ENCODE measurements around the gene TMEM92. TPM values are rescaled to one million over a fixed set of nuclear protein-coding genes. Genes with fewer than 3 reads are reported as not detected.

Gene TMEM92
- total RNA-seq, 3 donors from 2014 or later: 1.3 to 2.8 (median 2.6) TPM

DNA sequence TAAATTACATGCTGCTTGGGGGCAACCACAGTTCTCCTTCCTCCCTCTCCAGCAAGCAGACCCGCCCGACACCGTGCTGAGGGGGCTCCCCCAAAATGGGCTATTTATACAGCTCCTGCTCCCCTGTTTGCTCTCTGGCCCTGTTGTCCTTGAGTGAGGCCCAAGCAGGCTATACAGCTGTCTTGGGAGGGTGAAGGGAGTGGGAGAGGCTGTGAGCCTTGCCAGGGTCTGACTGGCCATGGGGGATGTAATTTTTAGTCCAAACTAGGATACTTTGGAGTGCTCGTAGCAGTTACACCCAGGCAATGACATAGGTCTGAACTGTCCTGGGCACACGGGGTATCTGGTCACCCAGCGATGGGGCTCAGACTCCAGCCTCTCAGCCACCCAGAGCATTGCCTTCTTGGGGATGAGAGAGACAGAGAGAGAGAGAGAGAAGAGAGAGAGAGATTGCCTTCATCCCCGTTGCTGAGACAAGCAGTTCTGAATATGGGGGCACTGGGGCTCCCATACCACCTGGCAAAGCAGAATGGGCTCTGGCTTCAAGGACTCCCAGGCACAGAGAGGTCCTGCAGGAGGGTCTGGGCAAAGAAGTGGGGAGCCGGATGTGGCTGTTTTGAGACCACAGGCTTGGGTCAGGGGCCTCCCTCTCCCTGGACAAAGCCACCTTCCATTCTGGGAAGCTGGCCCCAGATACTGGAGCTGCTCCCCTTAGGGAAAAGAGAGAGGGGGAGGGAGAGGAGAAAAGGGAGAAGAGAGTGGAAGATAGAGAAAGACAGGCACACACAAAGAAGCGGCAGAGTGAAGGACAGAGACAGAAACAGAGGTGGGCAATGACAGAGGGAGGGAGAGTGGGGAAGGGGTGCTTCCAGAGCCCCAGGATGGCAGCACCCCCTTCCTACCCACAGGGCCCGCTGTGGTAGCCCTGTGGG is 10.7 kb upstream of the TMEM92 start:
- Histone ChIP-seq H3K4me1 (ENCODE audit: low read depth) (no peaks in the 10 kb centered on the region), H3K36me3 (ENCODE audit: low read depth) (no peaks in the 10 kb centered on the region), H3K4me3 (no peak overlapping the region), H3K9me3 (no peaks in the 10 kb centered on the region)
- TF ChIP-seq, protein P1, sequence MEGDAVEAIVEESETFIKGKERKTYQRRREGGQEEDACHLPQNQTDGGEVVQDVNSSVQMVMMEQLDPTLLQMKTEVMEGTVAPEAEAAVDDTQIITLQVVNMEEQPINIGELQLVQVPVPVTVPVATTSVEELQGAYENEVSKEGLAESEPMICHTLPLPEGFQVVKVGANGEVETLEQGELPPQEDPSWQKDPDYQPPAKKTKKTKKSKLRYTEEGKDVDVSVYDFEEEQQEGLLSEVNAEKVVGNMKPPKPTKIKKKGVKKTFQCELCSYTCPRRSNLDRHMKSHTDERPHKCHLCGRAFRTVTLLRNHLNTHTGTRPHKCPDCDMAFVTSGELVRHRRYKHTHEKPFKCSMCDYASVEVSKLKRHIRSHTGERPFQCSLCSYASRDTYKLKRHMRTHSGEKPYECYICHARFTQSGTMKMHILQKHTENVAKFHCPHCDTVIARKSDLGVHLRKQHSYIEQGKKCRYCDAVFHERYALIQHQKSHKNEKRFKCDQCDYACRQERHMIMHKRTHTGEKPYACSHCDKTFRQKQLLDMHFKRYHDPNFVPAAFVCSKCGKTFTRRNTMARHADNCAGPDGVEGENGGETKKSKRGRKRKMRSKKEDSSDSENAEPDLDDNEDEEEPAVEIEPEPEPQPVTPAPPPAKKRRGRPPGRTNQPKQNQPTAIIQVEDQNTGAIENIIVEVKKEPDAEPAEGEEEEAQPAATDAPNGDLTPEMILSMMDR (IDR thresholded peaks at IDR 0.05): no peak
- intact Hi-C loops (cut with DNase I, micrococcal nuclease): no loop called here
- DNase-seq: no peak
- ATAC-seq: no peak

DNA sequence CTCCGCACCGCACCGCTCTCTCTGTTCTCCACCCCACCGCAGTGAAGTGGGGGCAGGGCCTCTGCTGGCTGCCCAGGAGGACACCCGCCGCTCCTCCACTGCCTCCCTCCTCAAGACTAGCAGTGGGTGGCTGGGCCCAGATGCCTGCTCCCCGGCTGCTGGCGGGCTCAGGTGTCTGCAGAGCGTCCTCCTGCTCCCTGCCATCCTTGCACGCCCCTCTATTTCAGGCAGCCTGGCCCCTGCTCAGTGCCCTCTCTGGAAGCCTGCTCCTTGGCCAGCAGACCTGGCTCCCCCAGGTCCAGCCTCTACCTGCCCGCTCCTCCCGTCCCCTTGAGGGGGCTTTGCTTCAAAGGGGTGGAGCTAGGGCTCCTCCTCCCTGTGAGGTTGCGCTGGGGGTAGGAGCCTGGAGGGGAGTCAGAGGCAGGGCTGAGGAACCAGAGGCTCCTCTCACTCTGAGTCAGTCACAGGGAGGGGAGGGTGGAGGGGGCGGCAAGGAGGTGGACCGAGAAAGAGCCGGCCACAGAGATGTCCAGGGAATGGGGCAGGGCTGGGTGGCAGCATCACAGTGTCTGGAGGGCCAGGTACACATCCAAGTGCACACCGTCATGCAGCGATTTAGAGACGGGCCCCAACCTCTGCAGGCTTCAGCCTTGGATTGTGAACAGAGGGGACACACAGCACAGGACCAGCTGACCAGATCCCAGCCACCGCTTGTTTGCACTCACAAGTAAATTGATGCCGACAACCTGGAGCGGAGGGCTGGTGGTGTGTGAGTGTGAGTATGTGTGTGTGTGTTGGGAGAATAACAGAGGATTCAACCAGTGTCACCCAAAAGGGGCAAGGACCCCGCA is 9.8 kb upstream of the TMEM92 start:
- no peak for DNase-seq
- ATAC-seq: no peak
- TF ChIP-seq, protein P1 (IDR thresholded peaks at IDR 0.05): no peak
- no peaks in the 10 kb centered on the region for H3K36me3 ChIP-seq (ENCODE audit: low read depth)
- H3K4me3 ChIP-seq: no peak overlapping the region
- H3K9me3 ChIP-seq: no peaks in the 10 kb centered on the region
- intact Hi-C loops (cut with DNase I, micrococcal nuclease): no loop called here
- H3K4me1 ChIP-seq (ENCODE audit: low read depth): no peaks in the 10 kb centered on the region

DNA sequence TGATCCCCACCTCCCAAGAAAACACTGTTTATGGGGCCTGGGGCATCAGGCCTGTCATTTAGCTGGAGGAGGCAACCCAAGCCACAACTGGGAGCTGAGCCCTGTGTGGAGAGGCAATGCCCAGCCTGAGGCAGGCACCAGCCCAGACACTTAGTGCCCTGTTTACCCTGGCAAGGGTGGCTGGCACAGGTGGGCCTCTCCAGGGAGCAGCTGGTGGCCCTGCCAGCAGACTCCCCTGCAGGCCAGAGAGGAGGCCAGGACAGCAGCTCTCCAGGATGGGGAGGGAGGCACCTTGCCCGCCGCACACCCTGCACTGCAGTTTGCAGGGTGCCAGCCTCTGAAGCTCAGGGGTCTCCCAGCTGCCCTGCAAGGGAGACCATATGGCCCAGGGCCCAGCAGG is 9.1 kb upstream of the TMEM92 start:
- no peaks in the 10 kb centered on the region for H3K4me1 ChIP-seq (ENCODE audit: low read depth)
- no peak for ATAC-seq
- no peaks in the 10 kb centered on the region for H3K9me3 ChIP-seq
- TF ChIP-seq, protein P1 (IDR thresholded peaks at IDR 0.05): no peak
- DNase-seq: no peak
- intact Hi-C loops (cut with DNase I, micrococcal nuclease): no loop called here
- H3K36me3 ChIP-seq (ENCODE audit: low read depth): no peaks in the 10 kb centered on the region
- no peak overlapping the region for H3K4me3 ChIP-seq

DNA sequence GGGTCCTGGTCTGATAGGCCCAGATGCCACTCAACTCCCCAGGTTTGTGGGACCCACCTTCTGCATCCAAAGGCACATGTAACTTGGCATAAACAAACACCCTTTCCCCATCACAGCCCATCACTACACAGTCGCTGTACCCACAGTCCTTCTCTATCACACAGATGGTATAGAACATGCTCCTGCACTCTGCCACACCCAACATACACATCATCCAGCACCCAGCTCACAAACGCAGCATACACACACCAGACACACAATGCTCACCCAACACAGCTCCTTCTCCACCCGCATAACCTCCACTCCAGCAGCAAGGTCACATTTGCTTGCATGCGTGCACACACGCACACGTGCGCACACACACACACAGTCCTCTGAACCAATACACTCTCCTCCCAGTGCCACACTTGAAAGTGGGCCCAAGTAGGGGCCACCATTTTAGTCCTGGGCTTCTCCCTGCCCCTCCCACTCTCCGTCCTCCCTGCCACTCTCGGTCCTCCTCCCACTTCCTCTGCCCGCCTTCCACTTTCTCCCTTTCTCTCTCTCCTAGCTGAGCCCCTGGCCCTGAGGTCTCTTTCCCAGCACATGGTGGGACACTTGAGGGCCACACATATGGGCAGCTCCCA is 8.5 kb upstream of the TMEM92 start:
- H3K4me1 ChIP-seq (ENCODE audit: low read depth): no peaks in the 10 kb centered on the region
- no peak overlapping the region for H3K4me3 ChIP-seq
- TF ChIP-seq, protein P1 (IDR thresholded peaks at IDR 0.05): no peak
- no peak for ATAC-seq
- H3K36me3 ChIP-seq (ENCODE audit: low read depth): no peaks in the 10 kb centered on the region
- H3K9me3 ChIP-seq: no peaks in the 10 kb centered on the region
- no peak for DNase-seq
- intact Hi-C loops (cut with DNase I, micrococcal nuclease): no loop called here

DNA sequence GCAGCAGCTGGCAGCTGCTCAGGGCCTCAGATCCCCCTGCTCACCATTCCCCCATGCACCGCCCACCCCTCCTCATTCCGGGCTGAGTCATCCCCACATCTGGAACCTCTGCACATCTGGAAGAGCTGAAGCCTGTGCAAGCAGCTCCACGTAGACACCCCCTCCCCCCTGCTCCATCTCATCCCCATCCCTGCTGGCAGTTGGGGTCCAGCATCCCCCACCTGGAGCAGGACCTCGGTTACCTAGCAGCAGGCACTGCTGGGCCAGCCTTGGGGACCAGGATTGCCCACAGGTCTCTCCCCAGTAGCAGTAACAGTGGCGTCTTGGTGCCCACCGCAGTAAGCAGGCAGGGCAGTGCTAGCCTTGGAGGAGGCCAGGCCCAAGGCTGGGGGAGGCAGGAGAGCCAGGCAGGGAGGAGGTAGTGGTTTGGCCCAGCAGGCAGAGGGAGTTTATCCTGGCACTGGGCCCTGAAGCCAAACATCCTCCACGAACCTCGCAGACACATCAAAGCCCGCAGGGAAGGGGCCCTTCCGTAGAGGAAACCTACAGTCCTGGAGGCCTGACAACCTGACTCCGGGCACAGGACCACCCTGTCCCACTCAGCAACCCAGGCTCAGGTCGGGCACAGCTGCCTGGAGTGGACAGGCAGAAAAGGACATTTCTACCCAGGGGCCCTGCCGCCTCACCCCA is 7.7 kb upstream of the TMEM92 start:
- H3K36me3 ChIP-seq (ENCODE audit: low read depth): no peaks in the 10 kb centered on the region
- ATAC-seq (peak; percentile 32), DNase-seq (no peak)
- no peaks in the 10 kb centered on the region for H3K9me3 ChIP-seq
- intact Hi-C loops (cut with DNase I, micrococcal nuclease): no loop called here
- no peak overlapping the region for H3K4me3 ChIP-seq
- TF ChIP-seq, protein P1 (IDR thresholded peaks at IDR 0.05): no peak
- no peaks in the 10 kb centered on the region for H3K4me1 ChIP-seq (ENCODE audit: low read depth)
